Panc1 (cell line): ENCODE data around the gene RAB40B. TPM values are rescaled to one million over a fixed set of nuclear protein-coding genes. Genes with fewer than 3 reads are reported as not detected.

Experiments
- ATAC-seq: fragments of 200-7000 bp; cut with Tn5 transposase; 2 replicates; pipeline ENCODE4 v1.9.1; 2020; ENCODE audit warnings: mild to moderate bottlenecking, moderate library complexity
- BruUV-seq: library from RNA; stranded (reverse); fragments of 400-500 nt; replicated peaks from 2 replicates; lab custom pipeline; 2021; lab: Mats Ljungman, UMichigan
- CTCF ChIA-PET: fragments of 300-600 bp; sonication (Branson Sonifier 250); formaldehyde crosslinking; loops from one replicate; lab custom pipeline; 2022; ENCODE audit warnings: antibody characterized with exemption; lab: Charles Lee
- POLR2A ChIA-PET: fragments of 300-600 bp; sonication (Branson Sonifier 250); formaldehyde crosslinking; loops from one replicate; lab custom pipeline; 2022; ENCODE audit warnings: antibody characterized with exemption; lab: Charles Lee
- DNase-seq: peaks from one replicate; pipeline ENCODE4 v3.0.0-alpha.2; 2010; ENCODE audit warnings: low read depth, low spot score
- H3K27ac ChIP-seq: 2 replicates; pipeline ENCODE4 v1.5.1; 2011; ENCODE audit warnings: mild to moderate bottlenecking, low read length, inconsistent platforms
- H3K27me3 ChIP-seq: fragments of 200-500 bp; sonication (Bioruptor generic); 2 replicates; pipeline ENCODE4 v1.6.0; 2014; ENCODE audit warnings: low read length, inconsistent platforms; ENCODE audit not compliant: control insufficient read depth, insufficient read depth
- H3K36me3 ChIP-seq: fragments of 200-500 bp; sonication (Bioruptor generic); 2 replicates; pipeline ENCODE4 v1.5.1; 2014; ENCODE audit warnings: inconsistent platforms, mild to moderate bottlenecking, low read length, moderate library complexity; ENCODE audit not compliant: control insufficient read depth, insufficient read depth
- H3K4me1 ChIP-seq: 2 replicates; pipeline ENCODE4 v1.5.1; 2011; ENCODE audit warnings: inconsistent platforms, mild to moderate bottlenecking, low read length, moderate library complexity; ENCODE audit not compliant: control insufficient read depth, insufficient read depth
- H3K4me3 ChIP-seq, 2 experiments: 2 replicates each; pipeline ENCODE4 v1.5.1; 2011 to 2012; ENCODE audit warnings: low read depth in 2 of 2, low read length in 2 of 2, mild to moderate bottlenecking in 2 of 2, inconsistent platforms in 1 of 2, moderate library complexity in 1 of 2
- H3K9me3 ChIP-seq: fragments of 200-500 bp; sonication (Bioruptor generic); 2 replicates; pipeline ENCODE4 v1.5.1; 2014; ENCODE audit warnings: low read depth, mild to moderate bottlenecking, inconsistent platforms, low read length, moderate library complexity; ENCODE audit not compliant: control insufficient read depth, insufficient read depth
- POLR2AphosphoS5 ChIP-seq: IDR thresholded peaks from 2 replicates; pipeline ENCODE4 v1.6.1; 2012; ENCODE audit warnings: mild to moderate bottlenecking, low read depth, low read length, moderate library complexity
- SIN3A ChIP-seq: IDR thresholded peaks from 2 replicates; pipeline ENCODE4 v1.6.1; 2012; ENCODE audit warnings: low read depth, mild to moderate bottlenecking, low read length, moderate library complexity, borderline replicate concordance; ENCODE audit not compliant: insufficient read depth
- TCF7L2 ChIP-seq: IDR thresholded peaks from 2 replicates; pipeline ENCODE4 v1.6.1; 2011; ENCODE audit warnings: mild to moderate bottlenecking, low read depth, low read length, inconsistent platforms
- in situ Hi-C: cut with HindIII; loops from 2 replicates; pipeline ENCODE4 v1.10.0; 2016; ENCODE audit warnings: low sequenced_read_pairs, low pct_unique_long_range_greater_than_20kb
- intact Hi-C: fragments of 100-400 bp; cut with micrococcal nuclease; formaldehyde crosslinking; loops from one replicate; pipeline ENCODE4 v1.10.0; 2022; ENCODE audit not compliant: unreplicated experiment
- total RNA-seq: library from RNA; stranded (reverse); gene quantifications from one replicate; pipeline ENCODE4 v1.2.1, GENCODE V29; 2021; ENCODE audit not compliant: unreplicated experiment
- TF ChIP-seq, protein P1 (sequence below): fragments of 450-650 bp; IDR thresholded peaks from 2 replicates; pipeline ENCODE4 v1.5.1; 2017; ENCODE audit warnings: mild to moderate bottlenecking
- TF ChIP-seq, protein P2 (sequence below), 2 experiments: IDR thresholded peaks; 2 replicates each; pipeline ENCODE4 v1.6.1; 2011 to 2012; ENCODE audit warnings: low read depth in 2 of 2, control low read depth in 1 of 2, low read length in 1 of 2, mild to moderate bottlenecking in 1 of 2, moderate library complexity in 1 of 2; ENCODE audit not compliant: insufficient read depth in 1 of 2

RAB40B gene
- total RNA-seq, 1 experiment from 2014 or later: 7.1 TPM

DNA sequence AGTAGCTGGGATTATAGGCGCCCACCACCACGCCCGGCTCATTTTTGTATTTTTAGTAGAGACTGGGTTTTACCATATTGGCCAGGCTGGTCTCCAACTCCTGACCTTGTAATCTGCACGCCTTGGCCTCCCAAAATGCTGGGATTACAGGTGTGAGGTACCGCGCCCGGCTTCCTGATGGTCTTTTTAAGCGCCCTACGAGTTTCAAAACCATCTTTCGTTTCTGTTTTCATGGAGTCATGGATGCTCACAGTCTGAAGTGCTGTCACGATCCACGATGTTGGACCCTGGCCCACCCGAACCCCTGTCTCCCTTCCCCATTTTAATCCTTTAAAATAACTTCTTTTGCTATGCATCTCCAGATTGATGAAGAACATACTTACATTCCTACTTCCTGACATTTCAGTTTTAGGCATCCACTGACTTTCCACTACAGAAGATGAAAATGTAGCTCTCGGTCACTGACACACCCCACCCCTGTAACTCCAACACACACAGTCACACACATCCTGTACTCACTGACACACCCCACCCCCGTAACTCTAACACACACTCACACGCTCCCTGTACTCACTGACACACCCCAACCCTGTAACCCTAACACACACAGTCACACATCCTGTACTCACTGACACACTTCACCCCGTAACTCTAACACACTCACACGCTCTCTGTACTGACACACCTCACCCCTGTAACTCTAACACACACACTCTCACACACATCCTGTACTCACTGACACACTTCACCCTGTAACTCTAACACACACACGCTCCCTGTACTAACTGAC, 27.6 kb downstream of the RAB40B start:
- BruUV-seq: no TSS peak
- TF ChIP-seq TCF7L2: no peak
- TF ChIP-seq, protein P1, sequence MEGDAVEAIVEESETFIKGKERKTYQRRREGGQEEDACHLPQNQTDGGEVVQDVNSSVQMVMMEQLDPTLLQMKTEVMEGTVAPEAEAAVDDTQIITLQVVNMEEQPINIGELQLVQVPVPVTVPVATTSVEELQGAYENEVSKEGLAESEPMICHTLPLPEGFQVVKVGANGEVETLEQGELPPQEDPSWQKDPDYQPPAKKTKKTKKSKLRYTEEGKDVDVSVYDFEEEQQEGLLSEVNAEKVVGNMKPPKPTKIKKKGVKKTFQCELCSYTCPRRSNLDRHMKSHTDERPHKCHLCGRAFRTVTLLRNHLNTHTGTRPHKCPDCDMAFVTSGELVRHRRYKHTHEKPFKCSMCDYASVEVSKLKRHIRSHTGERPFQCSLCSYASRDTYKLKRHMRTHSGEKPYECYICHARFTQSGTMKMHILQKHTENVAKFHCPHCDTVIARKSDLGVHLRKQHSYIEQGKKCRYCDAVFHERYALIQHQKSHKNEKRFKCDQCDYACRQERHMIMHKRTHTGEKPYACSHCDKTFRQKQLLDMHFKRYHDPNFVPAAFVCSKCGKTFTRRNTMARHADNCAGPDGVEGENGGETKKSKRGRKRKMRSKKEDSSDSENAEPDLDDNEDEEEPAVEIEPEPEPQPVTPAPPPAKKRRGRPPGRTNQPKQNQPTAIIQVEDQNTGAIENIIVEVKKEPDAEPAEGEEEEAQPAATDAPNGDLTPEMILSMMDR: no peak
- TF ChIP-seq, protein P2, sequence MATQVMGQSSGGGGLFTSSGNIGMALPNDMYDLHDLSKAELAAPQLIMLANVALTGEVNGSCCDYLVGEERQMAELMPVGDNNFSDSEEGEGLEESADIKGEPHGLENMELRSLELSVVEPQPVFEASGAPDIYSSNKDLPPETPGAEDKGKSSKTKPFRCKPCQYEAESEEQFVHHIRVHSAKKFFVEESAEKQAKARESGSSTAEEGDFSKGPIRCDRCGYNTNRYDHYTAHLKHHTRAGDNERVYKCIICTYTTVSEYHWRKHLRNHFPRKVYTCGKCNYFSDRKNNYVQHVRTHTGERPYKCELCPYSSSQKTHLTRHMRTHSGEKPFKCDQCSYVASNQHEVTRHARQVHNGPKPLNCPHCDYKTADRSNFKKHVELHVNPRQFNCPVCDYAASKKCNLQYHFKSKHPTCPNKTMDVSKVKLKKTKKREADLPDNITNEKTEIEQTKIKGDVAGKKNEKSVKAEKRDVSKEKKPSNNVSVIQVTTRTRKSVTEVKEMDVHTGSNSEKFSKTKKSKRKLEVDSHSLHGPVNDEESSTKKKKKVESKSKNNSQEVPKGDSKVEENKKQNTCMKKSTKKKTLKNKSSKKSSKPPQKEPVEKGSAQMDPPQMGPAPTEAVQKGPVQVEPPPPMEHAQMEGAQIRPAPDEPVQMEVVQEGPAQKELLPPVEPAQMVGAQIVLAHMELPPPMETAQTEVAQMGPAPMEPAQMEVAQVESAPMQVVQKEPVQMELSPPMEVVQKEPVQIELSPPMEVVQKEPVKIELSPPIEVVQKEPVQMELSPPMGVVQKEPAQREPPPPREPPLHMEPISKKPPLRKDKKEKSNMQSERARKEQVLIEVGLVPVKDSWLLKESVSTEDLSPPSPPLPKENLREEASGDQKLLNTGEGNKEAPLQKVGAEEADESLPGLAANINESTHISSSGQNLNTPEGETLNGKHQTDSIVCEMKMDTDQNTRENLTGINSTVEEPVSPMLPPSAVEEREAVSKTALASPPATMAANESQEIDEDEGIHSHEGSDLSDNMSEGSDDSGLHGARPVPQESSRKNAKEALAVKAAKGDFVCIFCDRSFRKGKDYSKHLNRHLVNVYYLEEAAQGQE (IDR thresholded peaks at IDR 0.05; ENCODE audit: insufficient read depth in 1 of 2, low read depth in 2 of 2, low read length in 1 of 2): no peak
- no peak for TF ChIP-seq SIN3A
- no peak for TF ChIP-seq POLR2AphosphoS5
- in situ Hi-C loops (no loop called here), intact Hi-C loops (no loop called here)
- Histone ChIP-seq H3K27ac (no peak overlapping the region), H3K36me3 (no peaks in the 10 kb centered on the region), H3K4me3 (no peak overlapping the region), H3K4me1 (no peaks in the 10 kb centered on the region), H3K27me3 (no peaks in the 10 kb centered on the region), H3K9me3 (no peaks in the 10 kb centered on the region)
- ChIA-PET POLR2A (interaction anchor here (0.7 kb wide), 1 partner anchor 101 kb away, joined by 18 read pairs; no protein-coding TSS in a partner anchor), CTCF (interaction anchor here (0.6 kb wide), 1 partner anchor 438 kb away, joined by 4 read pairs; no protein-coding TSS in a partner anchor)
- ATAC-seq (no peak), DNase-seq (no peak)

DNA sequence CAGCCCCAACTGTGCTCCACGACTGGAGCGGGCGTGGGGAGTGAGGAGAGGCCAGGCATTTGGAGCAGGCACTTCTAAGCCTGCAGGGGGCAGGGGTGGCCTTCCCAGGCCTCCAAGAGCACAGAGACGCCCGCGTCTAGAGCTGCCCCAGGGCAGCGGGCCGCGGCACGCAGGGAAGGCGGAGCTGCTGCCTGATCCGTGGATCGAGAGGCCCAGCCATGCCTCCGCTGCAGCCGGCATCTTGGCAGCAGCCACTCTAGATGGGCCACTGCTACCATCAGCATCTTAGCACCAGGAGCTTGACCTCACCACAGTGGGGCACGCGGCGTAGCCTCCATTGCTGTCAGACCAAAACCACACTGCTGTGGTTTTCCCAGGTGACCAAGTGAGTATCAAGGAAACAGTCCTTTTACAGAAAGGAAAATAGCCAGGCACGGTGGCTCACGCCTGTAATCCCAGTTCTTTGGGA, 29.8 kb downstream of the RAB40B start:
- DNase-seq (no peak), ATAC-seq (peak; percentile 97)
- POLR2A ChIA-PET: no interaction called here
- no peaks in the 10 kb centered on the region for H3K27me3 ChIP-seq
- CTCF ChIA-PET: interaction anchor here (0.6 to 1.4 kb wide), 6 partner anchors 9 to 113 kb away, joined by 3 to 9 read pairs (median 5); no protein-coding TSS in a partner anchor
- in situ Hi-C loops (no loop called here), intact Hi-C loops (loop anchor here (5.0 kb wide), 1 partner anchor 109 kb away; no protein-coding TSS in a partner anchor)
- H3K4me3 ChIP-seq: peak overlapping the region in 1 of 2 experiments; percentile 21; a peak in 2 of 4 replicates
- TF ChIP-seq, protein P1: peak; percentile 90
- TF ChIP-seq TCF7L2 (no peak), POLR2AphosphoS5 (no peak)
- peak overlapping the region; percentile 20; the same call in 1 of the 2 replicates for H3K27ac ChIP-seq
- no peaks in the 10 kb centered on the region for H3K9me3 ChIP-seq
- H3K36me3 ChIP-seq: no peaks in the 10 kb centered on the region
- BruUV-seq: no TSS peak
- H3K4me1 ChIP-seq: no peaks in the 10 kb centered on the region
